ENCODE measurements around the gene LILRB5. TPM values are rescaled to one million over a fixed set of nuclear protein-coding genes. Genes with fewer than 3 reads are reported as not detected.

Gene LILRB5
- total and polyA plus RNA-seq, 11 donors: 1.4 to 22.2 (median 3.9) TPM

GRCh38 chr19:54268936-54269335 is 11.9 kb upstream of the LILRB5 start:
- Histone ChIP-seq H3K9me3 (no peaks in the 10 kb centered on the region), H3K27me3 (peaks cover 0 to under 1% (median 0%) of the 10 kb centered on the region in 9 donors), H3K36me3 (no peaks in the 10 kb centered on the region), H3K4me1 (no peaks in the 10 kb centered on the region), H3K27ac (no peak overlapping the region), H3K4me3 (no peak overlapping the region)
- TF ChIP-seq CTCF (IDR thresholded peaks at IDR 0.05): no peak
- TF ChIP-seq POLR2A (IDR thresholded peaks at IDR 0.05): no peak
- DNase-seq (no peak), ATAC-seq (no peak)
- WGBS, 4 donors: 56 to 65% (median 58%) methylated on average over 2 of the region's 2 CpGs
- intact Hi-C loops (cut with DNase I): no loop called here

- Histone ChIP-seq H3K36me3 (no peaks in the 10 kb centered on the region), H3K27me3 (no peaks in the 10 kb centered on the region), H3K4me3 (no peak overlapping the region), H3K4me1 (no peaks in the 10 kb centered on the region), H3K9me3 (no peaks in the 10 kb centered on the region), H3K27ac (no peak overlapping the region)
- WGBS, 4 donors: 3 to 6% (median 4%) methylated on average over 5 to 6 of the region's 6 CpGs
- TF ChIP-seq CTCF (IDR thresholded peaks at IDR 0.05): peak; percentile 51 to 77 (median 69)
- TF ChIP-seq POLR2A (IDR thresholded peaks at IDR 0.05): no peak
- intact Hi-C loops (cut with DNase I): no loop called here
- DNase-seq (peak in 4 of 5 donors; percentile 48 to 76 (median 65)), ATAC-seq (peak in 2 of 4 donors; percentile 55 to 57)
Measured at GRCh38 chr19:54266133-54266532, 9.1 kb upstream of the LILRB5 start.

GRCh38 chr19:54262470-54262869 is 5.4 kb upstream of the LILRB5 start:
- intact Hi-C loops (cut with DNase I): no loop called here
- WGBS, 4 donors: 75 to 89% (median 82%) methylated on average over 2 of the region's 2 CpGs
- Histone ChIP-seq H3K27ac (no peak overlapping the region), H3K9me3 (no peaks in the 10 kb centered on the region), H3K4me3 (no peak overlapping the region), H3K36me3 (no peaks in the 10 kb centered on the region), H3K27me3 (peaks cover 0 to 4% (median 0%) of the 10 kb centered on the region in 9 donors), H3K4me1 (peaks cover 0 to 2% (median 0%) of the 10 kb centered on the region in 12 donors)
- ATAC-seq (no peak), DNase-seq (no peak)
- TF ChIP-seq POLR2A (IDR thresholded peaks at IDR 0.05) (no peak), CTCF (IDR thresholded peaks at IDR 0.05) (no peak)

- Histone ChIP-seq H3K27ac (no peak overlapping the region), H3K4me3 (no peak overlapping the region), H3K9me3 (no peaks in the 10 kb centered on the region), H3K27me3 (peaks cover 0 to 9% (median 0%) of the 10 kb centered on the region in 9 donors), H3K4me1 (peaks cover 0 to 5% (median 0%) of the 10 kb centered on the region in 12 donors), H3K36me3 (no peaks in the 10 kb centered on the region)
- 65 to 80% (median 73%) methylated on average over 11 of the region's 11 CpGs for WGBS, 4 donors
- DNase-seq (no peak), ATAC-seq (no peak)
- TF ChIP-seq CTCF (IDR thresholded peaks at IDR 0.05): no peak
- TF ChIP-seq POLR2A (IDR thresholded peaks at IDR 0.05): no peak
- intact Hi-C loops (cut with DNase I): no loop called here
Measured at GRCh38 chr19:54262066-54262465, 5.0 kb upstream of the LILRB5 start.

All from heart left ventricle (tissue), 16 donors.